Colonic mucosa (tissue), 4 donors: ENCODE results near the gene STK32C. TPM values are rescaled to one million over a fixed set of nuclear protein-coding genes. Genes with fewer than 3 reads are reported as not detected.

Experiments
- DNase-seq: peaks from one replicate; pipeline ENCODE4 v3.0.0-alpha.2; 2020
- H3K27ac ChIP-seq: fragments of 200-600 bp; one replicate; pipeline ENCODE4 v1.8.0; 2021
- H3K27me3 ChIP-seq: fragments of 200-600 bp; one replicate; pipeline ENCODE4 v1.8.0; 2021
- H3K36me3 ChIP-seq: fragments of 200-600 bp; one replicate; pipeline ENCODE4 v1.8.0; 2021
- H3K4me1 ChIP-seq: fragments of 200-600 bp; one replicate; pipeline ENCODE4 v1.8.0; 2021; ENCODE audit warnings: mild to moderate bottlenecking
- H3K4me3 ChIP-seq: fragments of 200-600 bp; one replicate; pipeline ENCODE4 v1.8.0; 2021
- H3K9ac ChIP-seq, 2 donors: one replicate each; pipeline ENCODE4 v1.7.0; 2013; ENCODE audit warnings: control low read depth in 2 of 2, low read depth in 2 of 2, low read length in 2 of 2
- H3K9me3 ChIP-seq: fragments of 200-600 bp; one replicate; pipeline ENCODE4 v1.8.0; 2021
- CTCF ChIP-seq: fragments of 200-600 bp; IDR thresholded peaks from one replicate; pipeline ENCODE4 v1.8.0; 2022; ENCODE audit warnings: antibody characterized with exemption, mild to moderate bottlenecking
- intact Hi-C: fragments of 100-400 bp; cut with DNase I; formaldehyde crosslinking; loops from one replicate; pipeline ENCODE4 v1.14.1; 2022
- total RNA-seq, 2 donors: library from RNA; stranded (reverse); fragmentation: NEBNext Ultra II Directional in 1 of 2; extraction: Animal tissue kit (Norgen Biotek cat#: 25700) in 1 of 2; gene quantifications; one replicate each; pipeline ENCODE4 v1.2.1, GENCODE V29; 2021
- donor health status: healthy.
- donor health status: DM: no; HTN: no; CAD: no.
- donor health status: DM: no; HTN: no; CAD: no.

STK32C gene
- total RNA-seq, 2 donors from 2014 or later, result 9.2 to 14.5 TPM

GRCh38 chr10:132198381-132199181 is 109.2 kb downstream of the STK32C start:
- H3K27ac ChIP-seq, result no peak overlapping the region
- TF ChIP-seq CTCF, result no peak
- no peak for DNase-seq
- no peaks in the 10 kb centered on the region for H3K27me3 ChIP-seq
- no peaks in the 10 kb centered on the region for H3K9me3 ChIP-seq
- H3K4me3 ChIP-seq, result no peak overlapping the region
- no peaks in the 10 kb centered on the region for H3K4me1 ChIP-seq
- no peak overlapping the region for H3K9ac ChIP-seq
- intact Hi-C loops, result no loop called here
- H3K36me3 ChIP-seq, result no peaks in the 10 kb centered on the region

GRCh38 chr10:132198068-132198370 is 109.7 kb downstream of the STK32C start:
- TF ChIP-seq CTCF, result no peak
- Histone ChIP-seq H3K4me1 (no peaks in the 10 kb centered on the region), H3K9ac (no peak overlapping the region), H3K4me3 (no peak overlapping the region), H3K9me3 (no peaks in the 10 kb centered on the region), H3K27ac (no peak overlapping the region), H3K27me3 (no peaks in the 10 kb centered on the region), H3K36me3 (no peaks in the 10 kb centered on the region)
- intact Hi-C loops, result no loop called here
- DNase-seq, result no peak

GRCh38 chr10:132197271-132198067 is 110.3 kb downstream of the STK32C start:
- intact Hi-C loops, result no loop called here
- H3K4me3 ChIP-seq, result no peak overlapping the region
- H3K9me3 ChIP-seq, result no peaks in the 10 kb centered on the region
- no peaks in the 10 kb centered on the region for H3K36me3 ChIP-seq
- H3K27ac ChIP-seq, result no peak overlapping the region
- no peaks in the 10 kb centered on the region for H3K4me1 ChIP-seq
- no peaks in the 10 kb centered on the region for H3K27me3 ChIP-seq
- no peak for DNase-seq
- no peak overlapping the region for H3K9ac ChIP-seq
- TF ChIP-seq CTCF, result no peak

GRCh38 chr10:132196178-132197113 is 111.3 kb downstream of the STK32C start:
- no peaks in the 10 kb centered on the region for H3K36me3 ChIP-seq
- no peaks in the 10 kb centered on the region for H3K4me1 ChIP-seq
- no peaks in the 10 kb centered on the region for H3K27me3 ChIP-seq
- H3K4me3 ChIP-seq, result no peak overlapping the region
- TF ChIP-seq CTCF, result no peak
- DNase-seq, result no peak
- intact Hi-C loops, result no loop called here
- no peak overlapping the region for H3K27ac ChIP-seq
- no peaks in the 10 kb centered on the region for H3K9me3 ChIP-seq
- no peak overlapping the region for H3K9ac ChIP-seq

- Histone ChIP-seq H3K4me1 (no peaks in the 10 kb centered on the region), H3K4me3 (no peak overlapping the region), H3K27ac (no peak overlapping the region), H3K36me3 (no peaks in the 10 kb centered on the region), H3K9me3 (no peaks in the 10 kb centered on the region), H3K27me3 (no peaks in the 10 kb centered on the region), H3K9ac (no peak overlapping the region)
- no peak for DNase-seq
- no peak for TF ChIP-seq CTCF
- intact Hi-C loops, result no loop called here
These were observed 112.2 kb downstream of the STK32C start for GRCh38 chr10:132195366-132196075.
